GM12872 (cell line): ENCODE data around the gene UBE2S.

ENCODE experiments used
- CTCF ChIP-seq: IDR thresholded peaks from 3 replicates; pipeline ENCODE4 v1.5.1; 2011; ENCODE audit warnings: low read depth, mild to moderate bottlenecking, low read length, moderate library complexity; ENCODE audit not compliant: insufficient read depth

UBE2S gene

DNA sequence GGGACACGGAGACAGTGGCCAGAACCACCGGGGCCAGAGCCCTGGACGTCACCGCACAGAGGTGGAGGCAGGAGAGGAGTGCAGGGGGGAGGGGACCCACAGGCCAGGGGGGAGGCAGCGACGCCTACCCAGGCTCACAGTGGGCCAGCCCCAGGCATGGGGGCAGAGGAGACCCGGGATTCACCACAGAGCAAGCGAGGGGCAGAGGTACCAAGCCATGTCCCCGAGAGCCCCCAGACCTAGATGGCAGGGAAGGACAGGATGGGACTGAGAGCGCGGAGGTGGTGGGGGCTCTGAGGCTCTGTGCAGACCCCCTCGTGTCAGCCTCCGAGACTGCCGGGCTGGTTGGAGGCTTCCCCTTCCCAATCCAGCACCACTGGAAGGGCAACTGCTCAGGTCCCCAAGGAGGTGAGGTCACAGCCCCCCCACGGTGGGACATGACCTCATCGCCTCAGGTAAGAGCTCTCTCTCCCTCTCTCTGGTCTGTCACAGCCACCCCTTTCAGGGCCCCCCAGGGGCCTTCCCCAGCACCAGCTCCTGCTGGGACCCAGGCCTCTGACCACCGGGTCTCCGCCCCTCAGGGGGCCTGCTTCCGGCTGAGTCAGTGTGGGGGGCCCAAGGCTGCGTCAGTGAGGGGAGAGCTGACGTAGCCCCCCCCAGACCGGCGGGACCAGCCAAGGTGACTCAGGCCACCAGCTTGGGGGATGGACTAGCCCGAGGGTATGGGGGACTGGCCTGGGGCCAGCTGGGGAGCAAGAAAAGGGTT is 35.1 kb downstream of the UBE2S start:
- no peak for TF ChIP-seq CTCF

DNA sequence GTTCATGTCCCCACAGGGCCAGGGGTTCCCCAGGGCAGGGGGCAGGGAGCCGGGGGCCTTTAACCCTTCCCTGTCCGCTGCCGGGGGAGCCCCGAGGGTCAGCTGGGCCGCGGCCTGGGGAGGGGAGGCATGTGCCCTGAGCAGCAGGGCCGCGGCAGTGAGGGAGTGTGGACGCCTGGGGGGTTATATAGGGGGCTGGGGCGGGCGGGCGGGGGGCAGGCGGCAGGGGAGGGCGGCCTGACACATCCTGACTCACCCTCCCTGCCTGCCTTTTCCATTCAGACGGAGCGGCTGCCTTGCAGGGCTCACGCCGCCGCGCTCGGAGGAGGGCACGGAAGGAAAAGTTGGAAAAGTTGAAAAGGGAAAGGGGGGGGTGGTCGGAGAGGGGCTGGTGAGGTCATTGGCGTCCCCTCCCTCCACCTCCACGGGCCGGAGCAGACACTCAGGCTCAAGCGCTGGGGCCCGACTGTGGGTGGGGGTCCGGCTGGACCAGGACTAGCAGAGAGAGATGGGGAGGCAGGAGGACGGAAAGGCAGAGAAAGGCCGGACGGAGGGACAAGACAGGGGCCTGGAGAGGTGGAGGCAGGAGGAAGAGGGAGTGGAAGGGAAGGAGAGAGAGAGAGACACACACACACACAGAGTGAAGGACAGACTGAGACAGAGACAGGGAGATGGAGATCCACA is 37.1 kb downstream of the UBE2S start, which contains the start of gene IL11:
TSS of gene IL11 (minus strand) at position 159 of the 684 bp plus-strand sequence. CDS start at position 6, 153 bp downstream.
- TF ChIP-seq CTCF = no peak

DNA sequence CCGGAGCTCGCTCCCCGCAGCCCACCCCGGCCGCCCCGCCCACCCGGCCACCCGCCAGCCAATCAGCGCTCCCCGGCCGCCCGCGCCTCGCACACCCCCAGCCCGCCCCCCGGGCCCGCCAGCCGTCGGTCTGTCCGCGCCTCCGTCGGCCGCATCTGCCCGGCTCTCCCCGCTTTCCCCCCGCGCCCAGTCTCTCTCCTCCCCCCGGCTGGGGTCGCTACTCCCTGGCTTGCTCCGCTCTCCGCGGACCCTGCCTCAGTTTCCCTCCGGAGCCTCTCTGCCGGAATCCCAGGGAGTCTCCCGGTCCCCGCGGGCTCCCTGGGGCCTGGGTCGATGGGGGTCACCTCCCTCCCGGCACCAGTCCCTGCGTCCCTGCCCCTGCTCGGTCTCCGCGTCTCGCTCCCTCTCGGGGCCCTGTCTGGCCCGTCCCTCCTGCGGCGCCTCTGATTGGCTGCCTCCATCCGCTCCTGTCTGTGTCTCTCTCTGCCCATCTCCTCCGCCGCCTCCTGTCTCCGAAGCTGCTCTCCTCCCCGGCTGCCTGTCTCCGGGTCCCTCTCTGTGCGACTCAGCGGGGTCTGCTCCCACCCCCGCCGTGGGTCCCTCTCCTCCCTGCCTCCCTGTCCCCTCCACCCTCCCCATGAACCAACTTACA is 37.8 kb downstream of the UBE2S start:
- no peak for TF ChIP-seq CTCF

DNA sequence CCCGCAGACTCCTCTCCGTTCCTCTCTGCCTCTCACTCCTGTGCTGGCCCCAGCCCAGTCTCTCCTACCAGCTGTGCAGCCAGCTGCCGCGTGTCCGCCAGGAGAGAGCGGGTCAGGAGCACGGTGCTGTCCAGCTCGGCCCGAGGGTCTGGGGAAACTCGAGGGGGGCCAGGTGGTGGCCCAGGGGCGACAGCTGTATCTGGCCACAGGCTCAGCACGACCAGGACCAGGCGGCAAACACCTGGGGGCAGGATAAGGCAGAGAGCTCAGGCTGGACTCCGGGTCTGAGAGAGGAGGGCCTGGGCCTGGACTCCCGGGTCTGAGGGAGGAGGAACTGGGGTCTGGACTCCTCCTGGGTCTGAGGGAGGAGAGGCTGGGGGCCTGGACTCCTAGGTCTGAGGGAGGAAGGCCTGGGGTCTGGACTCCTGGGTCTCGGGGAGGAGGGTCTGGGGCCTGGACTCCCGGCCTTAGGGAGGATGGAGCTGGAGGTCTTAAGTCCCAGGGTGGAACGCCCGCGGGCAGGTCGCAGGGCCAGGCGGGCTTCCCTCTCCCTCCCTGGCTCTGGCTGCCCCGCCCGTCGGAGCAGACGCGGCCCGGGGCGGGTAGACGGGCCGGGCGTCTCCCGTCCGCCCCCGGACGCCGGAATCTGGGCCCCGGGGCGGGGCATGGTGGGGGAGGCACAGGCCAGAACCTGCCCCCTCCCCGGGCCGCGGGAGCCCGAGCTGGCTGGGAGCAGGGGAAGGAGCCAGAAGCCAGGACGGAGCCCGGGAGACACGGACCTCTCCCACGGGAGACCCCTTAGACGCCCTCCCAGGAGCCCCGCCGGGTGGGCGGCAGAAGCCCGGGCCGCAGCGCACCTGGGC is 38.7 kb downstream of the UBE2S start:
- TF ChIP-seq CTCF = no peak

GRCh38 chr19:55368106-55368505 is 39.5 kb downstream of the UBE2S start:
- no peak for TF ChIP-seq CTCF

DNA sequence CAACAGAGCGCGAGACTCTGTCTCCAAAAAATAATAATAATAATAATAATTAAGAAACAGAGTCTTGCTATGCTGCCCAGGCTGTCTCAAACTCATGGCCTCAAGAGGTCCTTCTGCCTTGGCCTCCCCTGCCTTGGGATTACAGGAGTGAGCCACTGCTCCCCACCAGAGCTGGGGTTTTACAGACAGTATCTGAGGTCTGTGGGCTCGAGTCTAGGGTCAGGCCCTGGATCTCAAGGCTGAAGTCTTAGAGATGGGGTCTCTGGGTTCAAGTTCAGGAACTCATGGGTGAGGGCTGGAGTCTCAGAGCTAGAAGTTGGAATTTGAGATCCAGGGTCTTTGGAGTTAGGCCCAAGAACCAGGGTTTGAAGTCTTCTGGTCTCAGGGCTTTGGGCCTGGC is 40.8 kb downstream of the UBE2S start:
- no peak for TF ChIP-seq CTCF

- no peak for TF ChIP-seq CTCF
Observed at GRCh38 chr19:55365964-55366363, 41.6 kb downstream of the UBE2S start.
